Measurements from ENCODE around the gene HSPG2.

Gene HSPG2

GRCh38 chr1:21903638-21904453, 33.3 kb downstream of the HSPG2 start:
- DNase-seq (ENCODE audit: low read depth): no peak
- H3K4me3 ChIP-seq (ENCODE audit: low read depth, low read length): no peak overlapping the region

- DNase-seq (ENCODE audit: low read depth): no peak
Observed at GRCh38 chr1:21902026-21903012, 34.8 kb downstream of the HSPG2 start.

GRCh38 chr1:21901473-21901847, 35.6 kb downstream of the HSPG2 start:
- H3K4me3 ChIP-seq (ENCODE audit: low read depth, low read length): no peak overlapping the region
- DNase-seq (ENCODE audit: low read depth): no peak

More at GRCh38 chr1:21902026-21903012, 34.8 kb downstream of the HSPG2 start:
- H3K4me3 ChIP-seq (ENCODE audit: low read depth, low read length): no peak overlapping the region

- no peak overlapping the region for H3K4me3 ChIP-seq (ENCODE audit: low read depth, low read length)
- DNase-seq (ENCODE audit: low read depth): no peak
Observed at GRCh38 chr1:21900766-21901472, 36.2 kb downstream of the HSPG2 start.

GRCh38 chr1:21899987-21900386, 37.1 kb downstream of the HSPG2 start:
- no peak for DNase-seq (ENCODE audit: low read depth)
- H3K4me3 ChIP-seq (ENCODE audit: low read depth, low read length): no peak overlapping the region

- no peak overlapping the region for H3K4me3 ChIP-seq (ENCODE audit: low read depth, low read length)
- DNase-seq (ENCODE audit: low read depth): no peak
Observed at GRCh38 chr1:21899267-21899810, 37.8 kb downstream of the HSPG2 start.

- H3K4me3 ChIP-seq (ENCODE audit: low read depth, low read length): no peak overlapping the region
- DNase-seq (ENCODE audit: low read depth): no peak
Observed at GRCh38 chr1:21898326-21899200, 38.5 kb downstream of the HSPG2 start.

GRCh38 chr1:21897844-21898243, 39.3 kb downstream of the HSPG2 start:
- no peak overlapping the region for H3K4me3 ChIP-seq (ENCODE audit: low read depth, low read length)
- DNase-seq (ENCODE audit: low read depth): no peak

- H3K4me3 ChIP-seq (ENCODE audit: low read depth, low read length): no peak overlapping the region
- DNase-seq (ENCODE audit: low read depth): no peak
Observed at GRCh38 chr1:21896652-21897532, 40.2 kb downstream of the HSPG2 start.

GRCh38 chr1:21896026-21896425, 41.1 kb downstream of the HSPG2 start:
- H3K4me3 ChIP-seq (ENCODE audit: low read depth, low read length): no peak overlapping the region
- no peak for DNase-seq (ENCODE audit: low read depth)

GRCh38 chr1:21894034-21894881, 42.9 kb downstream of the HSPG2 start:
- no peak overlapping the region for H3K4me3 ChIP-seq (ENCODE audit: low read depth, low read length)
- DNase-seq (ENCODE audit: low read depth): peak; percentile 59

- DNase-seq (ENCODE audit: low read depth): no peak
- H3K4me3 ChIP-seq (ENCODE audit: low read depth, low read length): no peak overlapping the region
Observed at GRCh38 chr1:21893046-21893805, 43.9 kb downstream of the HSPG2 start.

- DNase-seq (ENCODE audit: low read depth): no peak
- H3K4me3 ChIP-seq (ENCODE audit: low read depth, low read length): no peak overlapping the region
Observed at GRCh38 chr1:21891621-21892479, 45.3 kb downstream of the HSPG2 start.

GRCh38 chr1:21891081-21891480, 46.0 kb downstream of the HSPG2 start:
- H3K4me3 ChIP-seq (ENCODE audit: low read depth, low read length): no peak overlapping the region
- no peak for DNase-seq (ENCODE audit: low read depth)

- no peak for DNase-seq (ENCODE audit: low read depth)
- no peak overlapping the region for H3K4me3 ChIP-seq (ENCODE audit: low read depth, low read length)
Observed at GRCh38 chr1:21888500-21888899, 48.6 kb downstream of the HSPG2 start.

Data from skeletal muscle cell (primary cell).